ENCODE data around the gene BATF3.

DNA sequence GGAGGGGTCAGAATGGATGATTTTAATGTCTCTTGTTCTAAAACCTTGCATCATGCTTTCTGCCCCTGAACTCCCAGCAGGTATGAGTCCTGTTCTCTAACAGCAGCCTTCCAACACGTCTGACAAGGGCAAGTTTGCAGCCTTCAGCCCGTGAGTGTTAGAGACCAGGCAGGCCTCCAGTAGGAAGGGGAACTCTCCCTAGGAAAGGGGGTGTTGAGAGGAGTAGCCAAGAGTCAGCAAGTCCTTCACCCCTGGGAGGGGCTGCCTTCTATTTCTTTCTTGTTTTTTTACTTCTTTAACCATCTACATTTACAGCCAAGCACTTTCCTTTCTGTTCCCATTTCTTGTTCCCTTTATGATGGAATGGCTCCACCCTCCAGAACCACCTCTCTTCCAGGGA, 14.2 kb downstream of the BATF3 start:
- TF ChIP-seq POLR2A (IDR thresholded peaks at IDR 0.05) = no peak
- TF ChIP-seq, protein P1, sequence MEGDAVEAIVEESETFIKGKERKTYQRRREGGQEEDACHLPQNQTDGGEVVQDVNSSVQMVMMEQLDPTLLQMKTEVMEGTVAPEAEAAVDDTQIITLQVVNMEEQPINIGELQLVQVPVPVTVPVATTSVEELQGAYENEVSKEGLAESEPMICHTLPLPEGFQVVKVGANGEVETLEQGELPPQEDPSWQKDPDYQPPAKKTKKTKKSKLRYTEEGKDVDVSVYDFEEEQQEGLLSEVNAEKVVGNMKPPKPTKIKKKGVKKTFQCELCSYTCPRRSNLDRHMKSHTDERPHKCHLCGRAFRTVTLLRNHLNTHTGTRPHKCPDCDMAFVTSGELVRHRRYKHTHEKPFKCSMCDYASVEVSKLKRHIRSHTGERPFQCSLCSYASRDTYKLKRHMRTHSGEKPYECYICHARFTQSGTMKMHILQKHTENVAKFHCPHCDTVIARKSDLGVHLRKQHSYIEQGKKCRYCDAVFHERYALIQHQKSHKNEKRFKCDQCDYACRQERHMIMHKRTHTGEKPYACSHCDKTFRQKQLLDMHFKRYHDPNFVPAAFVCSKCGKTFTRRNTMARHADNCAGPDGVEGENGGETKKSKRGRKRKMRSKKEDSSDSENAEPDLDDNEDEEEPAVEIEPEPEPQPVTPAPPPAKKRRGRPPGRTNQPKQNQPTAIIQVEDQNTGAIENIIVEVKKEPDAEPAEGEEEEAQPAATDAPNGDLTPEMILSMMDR (IDR thresholded peaks at IDR 0.05 in 4 of 5, conservative IDR thresholded peaks at IDR 0.05 in 1 of 5) = no peak

Measured in gastrocnemius medialis (tissue), 4 donors.